Adrenal gland (tissue), 5 donors: ENCODE results near the gene SLC38A8.

ENCODE experiments used
- CTCF ChIP-seq, 6 experiments: fragments of 450-650 bp in 4 of 6; fragments of 200-600 bp in 2 of 6; sonication (generic) in 1 of 6; IDR thresholded peaks; 1 replicate in 5 of 6; 2 replicates in 1 of 6; pipeline versions ENCODE4 v1.5.1 to v1.8.0; 2016 to 2021; ENCODE audit warnings: antibody characterized with exemption in 6 of 6, mild to moderate bottlenecking in 2 of 6, moderate library complexity in 1 of 6
- POLR2A ChIP-seq, 2 donors: fragments of 450-650 bp; IDR thresholded peaks; one replicate each; pipeline ENCODE4 v1.6.1; 2017; ENCODE audit warnings: antibody characterized with exemption in 2 of 2, mild to moderate bottlenecking in 2 of 2, moderate library complexity in 1 of 2
- donor health status: DM: no; HTN: no; CAD: no.

GRCh38 chr16:84048270-84048669 lies 5.7 kb upstream of the SLC38A8 start:
- no peak for TF ChIP-seq CTCF (IDR thresholded peaks at IDR 0.05)
- no peak for TF ChIP-seq POLR2A (IDR thresholded peaks at IDR 0.05)
